Upper lobe of left lung (tissue), 6 donors: Measurements from ENCODE around the gene IGFLR1. TPM values are rescaled to one million over a fixed set of nuclear protein-coding genes. Genes with fewer than 3 reads are reported as not detected.

ENCODE experiments used
- ATAC-seq, 2 donors: fragments of 200-7000 bp; cut with Tn5 transposase; one replicate each; pipeline ENCODE4 v1.9.1; 2022; ENCODE audit warnings: mild to moderate bottlenecking in 2 of 2, moderate library complexity in 2 of 2; ENCODE audit not compliant: low FRiP score in 2 of 2
- DNase-seq, 2 donors: peaks; one replicate each; pipeline ENCODE4 v3.0.0-alpha.2; 2019 to 2020
- H3K27ac ChIP-seq, 4 donors: fragments of 200-600 bp; sonication (generic); one replicate each; pipeline ENCODE4 v1.5.1; 2016 to 2019
- H3K27me3 ChIP-seq, 4 donors: fragments of 200-600 bp; sonication (generic); one replicate each; pipeline ENCODE4 v1.5.1; 2017 to 2019
- H3K36me3 ChIP-seq, 4 donors: fragments of 200-600 bp; sonication (generic); one replicate each; pipeline ENCODE4 v1.5.1; 2016 to 2019
- H3K4me1 ChIP-seq, 4 donors: fragments of 200-600 bp; sonication (generic); one replicate each; pipeline ENCODE4 v1.5.1; 2018 to 2019
- H3K4me3 ChIP-seq, 4 donors: fragments of 200-600 bp; sonication (generic); one replicate each; pipeline ENCODE4 v1.5.1; 2017 to 2019; ENCODE audit warnings: mild to moderate bottlenecking in 2 of 4, moderate library complexity in 1 of 4
- H3K9me3 ChIP-seq, 4 donors: fragments of 200-600 bp; sonication (generic); one replicate each; pipeline ENCODE4 v1.5.1; 2018 to 2019
- CTCF ChIP-seq, 6 experiments: fragments of 450-650 bp in 4 of 6; fragments of 200-600 bp in 2 of 6; sonication (generic) in 2 of 6; IDR thresholded peaks; one replicate each; pipeline ENCODE4 v1.5.1; 2016 to 2019; ENCODE audit warnings: antibody characterized with exemption in 6 of 6
- EP300 ChIP-seq, 4 donors: sonication (generic); formaldehyde crosslinking; IDR thresholded peaks; one replicate each; pipeline ENCODE4 v1.5.1; 2017; ENCODE audit warnings: antibody characterized with exemption in 4 of 4, control low read depth in 2 of 4
- POLR2A ChIP-seq, 4 donors: fragments of 450-650 bp; IDR thresholded peaks; one replicate each; pipeline ENCODE4 v1.5.1; 2016 to 2017; ENCODE audit warnings: antibody characterized with exemption in 4 of 4, mild to moderate bottlenecking in 2 of 4
- POLR2AphosphoS5 ChIP-seq, 2 donors: sonication (generic); formaldehyde crosslinking; IDR thresholded peaks; one replicate each; pipeline ENCODE4 v1.5.1; 2017; ENCODE audit warnings: antibody characterized with exemption in 2 of 2
- WGBS, 2 donors: methylation state at CpG; one replicate each; pipeline ENCODE4 v1.1.5; 2017 to 2018; 5-methylcytosine and 5-hydroxymethylcytosine counted together
- total RNA-seq, 6 donors: library from RNA; depleted of rRNA in 4 of 6; stranded (reverse); fragments of >200 nt in 4 of 6; gene quantifications; one replicate each; pipeline versions ENCODE4 v1.1.0 to v1.2.1, GENCODE V29; 2016 to 2021
- donor health status: DM: no; HTN: no; CAD: no; lungs with moderate emphysema.
- donor health status: DM: no; HTN: yes; CAD: no; lungs with severe emphysema.

Gene IGFLR1
- total RNA-seq, 6 donors from 2014 or later = 6.4 to 28.4 (median 18.8) TPM

GRCh38 chr19:35713506-35713850 is 28.8 kb downstream of the IGFLR1 start:
- no peak for ATAC-seq
- Histone ChIP-seq H3K27ac (no peak overlapping the region), H3K36me3 (no peaks in the 10 kb centered on the region)

GRCh38 chr19:35712567-35713505 is 29.4 kb downstream of the IGFLR1 start:
- peaks cover 8 to 19% (median 14%) of the 10 kb centered on the region in 4 donors for H3K4me1 ChIP-seq
- ATAC-seq (no peak), DNase-seq (no peak)
- TF ChIP-seq POLR2AphosphoS5 (IDR thresholded peaks at IDR 0.05) (no peak), POLR2A (IDR thresholded peaks at IDR 0.05) (no peak), EP300 (IDR thresholded peaks at IDR 0.05) (no peak), CTCF (IDR thresholded peaks at IDR 0.05) (no peak)
- H3K36me3 ChIP-seq = no peaks in the 10 kb centered on the region
- no peak overlapping the region for H3K4me3 ChIP-seq
- H3K27ac ChIP-seq = no peak overlapping the region
- H3K27me3 ChIP-seq = no peaks in the 10 kb centered on the region
- 57 to 83% methylated on average over 11 of the region's 11 CpGs for WGBS, 2 donors
- no peaks in the 10 kb centered on the region for H3K9me3 ChIP-seq

More at GRCh38 chr19:35713506-35713850, 28.8 kb downstream of the IGFLR1 start:
- WGBS, 2 donors = 70 to 80% methylated on average over 2 of the region's 2 CpGs
- Histone ChIP-seq H3K4me1 (peaks cover 8 to 21% (median 15%) of the 10 kb centered on the region in 4 donors), H3K9me3 (no peaks in the 10 kb centered on the region), H3K27me3 (no peaks in the 10 kb centered on the region), H3K4me3 (no peak overlapping the region)
- no peak for TF ChIP-seq POLR2A (IDR thresholded peaks at IDR 0.05)
- TF ChIP-seq CTCF (IDR thresholded peaks at IDR 0.05) = no peak
- no peak for TF ChIP-seq EP300 (IDR thresholded peaks at IDR 0.05)
- TF ChIP-seq POLR2AphosphoS5 (IDR thresholded peaks at IDR 0.05) = no peak
- no peak for DNase-seq

GRCh38 chr19:35710784-35711723 is 31.2 kb downstream of the IGFLR1 start:
- Histone ChIP-seq H3K4me1 (peaks cover 7 to 11% (median 8%) of the 10 kb centered on the region in 4 donors), H3K36me3 (no peaks in the 10 kb centered on the region), H3K27me3 (no peaks in the 10 kb centered on the region), H3K9me3 (no peaks in the 10 kb centered on the region), H3K27ac (no peak overlapping the region), H3K4me3 (no peak overlapping the region)
- no peak for TF ChIP-seq EP300 (IDR thresholded peaks at IDR 0.05)
- no peak for TF ChIP-seq CTCF (IDR thresholded peaks at IDR 0.05)
- TF ChIP-seq POLR2A (IDR thresholded peaks at IDR 0.05) = no peak
- TF ChIP-seq POLR2AphosphoS5 (IDR thresholded peaks at IDR 0.05) = no peak
- no peak for DNase-seq
- ATAC-seq = no peak
- WGBS, 2 donors = 64 to 66% methylated on average over 12 to 13 of the region's 13 CpGs

GRCh38 chr19:35708391-35708790 is 33.9 kb downstream of the IGFLR1 start:
- H3K27ac ChIP-seq = no peak overlapping the region
- ATAC-seq = no peak
- no peaks in the 10 kb centered on the region for H3K9me3 ChIP-seq
- no peaks in the 10 kb centered on the region for H3K36me3 ChIP-seq
- no peak for DNase-seq
- peaks cover 0 to under 1% (median 0%) of the 10 kb centered on the region in 4 donors for H3K4me1 ChIP-seq
- no peaks in the 10 kb centered on the region for H3K27me3 ChIP-seq
- TF ChIP-seq POLR2A (IDR thresholded peaks at IDR 0.05) (no peak), EP300 (IDR thresholded peaks at IDR 0.05) (no peak), CTCF (IDR thresholded peaks at IDR 0.05) (no peak), POLR2AphosphoS5 (IDR thresholded peaks at IDR 0.05) (no peak)
- no peak overlapping the region for H3K4me3 ChIP-seq
- WGBS, 2 donors = 56% methylated on average over 1 of the region's 1 CpG; no CpG with 5 or more reads in 1 of the 2 donors
